NCI-H128 (cell line): ENCODE data around the gene SLC8A1.

ENCODE experiments used
- DNase-seq: peaks from one replicate; lab custom pipeline; 2025; ENCODE audit not compliant: unreplicated experiment; lab: John Stamatoyannopoulos, UW

Gene SLC8A1

DNA sequence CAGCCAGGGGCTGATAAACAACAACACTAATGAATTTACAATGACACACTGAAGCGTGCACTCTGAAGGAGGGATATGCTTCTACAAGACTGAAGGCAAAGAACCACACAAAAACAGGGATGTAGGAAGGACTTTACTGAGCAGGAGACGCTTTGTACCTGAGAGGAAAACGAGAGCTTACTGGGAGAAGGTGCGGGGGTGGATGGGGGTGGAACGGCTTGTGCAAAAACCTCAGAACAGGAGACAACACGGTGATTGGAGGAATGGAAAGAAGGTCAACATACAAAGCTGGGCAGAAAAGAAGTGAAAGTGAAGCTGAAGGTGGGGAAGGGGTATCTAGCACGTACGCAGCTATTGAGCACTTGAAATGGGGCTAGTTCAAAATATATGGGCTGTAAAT lies 93.1 kb downstream of the SLC8A1 start:
- DNase-seq = no peak

GRCh38 chr2:40357667-40358066 lies 94.2 kb downstream of the SLC8A1 start:
- DNase-seq = no peak

- DNase-seq = no peak
These were observed 96.4 kb downstream of the SLC8A1 start for GRCh38 chr2:40355451-40355850.

- DNase-seq = no peak
These were observed 98.7 kb downstream of the SLC8A1 start for GRCh38 chr2:40353231-40353630.

DNA sequence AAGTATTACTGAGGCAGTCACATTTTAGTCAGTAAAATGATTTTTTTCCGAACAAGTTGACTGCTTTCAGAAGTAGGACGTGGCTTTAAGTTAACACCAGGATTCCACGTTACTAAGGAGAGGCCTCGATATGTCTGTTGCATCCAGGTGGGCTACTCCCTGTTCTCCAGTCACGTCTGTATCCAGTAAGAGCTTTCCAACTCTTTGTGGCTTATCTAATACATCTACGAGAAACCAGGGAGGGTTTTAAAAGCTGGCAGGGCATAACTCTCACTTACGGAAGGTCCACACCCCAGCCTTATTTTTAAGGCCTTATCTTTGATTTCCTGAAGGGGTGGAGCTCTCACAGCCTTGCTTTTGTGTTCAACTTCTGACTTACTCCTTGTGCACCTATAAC lies 99.2 kb downstream of the SLC8A1 start:
- DNase-seq = no peak

DNA sequence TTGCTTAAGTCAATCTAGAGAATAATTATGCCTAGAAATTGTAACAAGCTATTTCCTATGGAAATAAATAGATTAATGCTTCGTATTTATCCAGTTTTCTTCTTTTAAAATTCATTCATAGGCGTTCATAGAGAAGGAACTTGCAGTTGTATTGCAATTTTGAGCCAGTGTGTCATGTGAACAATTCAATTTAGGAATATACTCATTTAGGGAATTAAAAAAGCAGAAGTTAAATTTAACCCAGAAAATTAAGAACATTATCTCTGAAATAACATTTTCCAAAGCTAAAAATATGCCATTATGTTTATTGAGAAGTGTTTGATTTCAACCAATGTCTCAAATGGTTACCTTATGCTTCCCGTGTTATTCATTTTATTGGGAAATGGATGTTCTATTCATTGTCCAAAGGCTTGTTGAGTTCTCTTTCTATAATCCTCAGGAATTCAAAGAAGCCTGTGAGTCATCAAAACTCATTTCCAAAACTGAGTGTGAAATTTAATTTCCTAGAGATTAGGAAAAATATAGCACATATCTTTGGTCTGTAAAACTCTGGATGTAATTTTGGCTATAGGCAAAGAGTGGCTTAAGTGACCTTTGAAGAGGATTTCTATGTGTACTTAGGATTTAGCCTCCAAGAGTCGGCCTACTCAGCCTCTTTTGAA lies 99.7 kb downstream of the SLC8A1 start:
- no peak for DNase-seq

DNA sequence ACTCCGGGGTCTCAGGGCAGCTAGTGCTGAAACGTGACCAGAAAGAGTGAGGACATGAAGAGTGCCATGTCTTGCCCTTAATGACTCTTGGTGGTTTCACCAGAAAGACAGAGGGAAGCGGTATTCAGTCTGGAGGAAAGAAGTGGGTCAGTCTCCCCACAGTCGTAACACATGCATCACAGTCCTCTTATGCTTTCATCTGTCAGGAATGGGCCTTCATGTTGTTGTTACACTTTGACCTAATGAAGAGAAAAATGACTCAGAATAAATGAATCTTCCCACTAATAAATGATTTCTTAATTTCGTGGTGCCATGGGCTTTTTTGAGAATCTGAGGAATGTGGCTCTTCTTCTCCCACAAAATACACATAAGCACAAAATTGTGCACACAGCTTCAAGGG lies 103.2 kb downstream of the SLC8A1 start:
- no peak for DNase-seq

DNA sequence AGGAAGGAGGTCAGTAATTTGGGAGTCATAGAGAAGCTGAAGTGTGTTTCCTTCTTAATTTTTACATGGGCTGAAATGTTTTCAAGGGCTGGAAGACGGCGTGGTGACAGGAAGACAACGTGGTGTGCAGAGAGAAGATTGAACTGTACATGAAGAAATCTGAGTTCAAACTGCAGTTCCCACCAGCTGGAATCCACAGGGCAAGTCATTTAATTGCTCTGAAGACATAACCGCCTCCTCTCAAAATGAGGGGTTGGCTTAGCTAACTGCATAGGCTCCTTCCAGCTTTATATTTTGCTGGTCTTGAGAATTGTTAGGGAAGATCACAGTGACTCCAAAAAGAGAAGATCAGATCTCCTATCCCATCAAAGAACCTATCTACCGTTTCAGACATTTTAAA lies 103.9 kb downstream of the SLC8A1 start:
- DNase-seq = no peak

GRCh38 chr2:40346535-40347354 lies 105.1 kb downstream of the SLC8A1 start:
- DNase-seq = no peak

- no peak for DNase-seq
These were observed 107.5 kb downstream of the SLC8A1 start for GRCh38 chr2:40344364-40344763.

DNA sequence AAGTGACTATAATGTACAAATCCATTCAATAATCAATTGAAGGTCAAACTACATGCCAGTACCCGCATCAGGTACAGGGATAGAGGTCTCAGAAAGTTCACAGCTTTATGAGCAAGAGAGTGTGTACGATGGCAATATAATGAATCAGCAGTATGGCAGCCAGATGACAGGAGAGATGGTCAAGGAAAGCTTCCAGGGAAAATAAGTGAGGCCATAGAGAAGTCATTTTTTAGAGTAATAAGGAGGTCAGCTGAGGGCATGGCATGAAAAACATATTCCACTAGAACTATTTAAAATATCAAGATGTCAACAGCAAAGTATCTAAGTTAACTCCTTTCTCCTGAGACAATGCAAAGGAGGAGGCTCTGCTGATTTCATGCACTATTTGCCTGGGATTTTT lies 108.0 kb downstream of the SLC8A1 start:
- DNase-seq = no peak

DNA sequence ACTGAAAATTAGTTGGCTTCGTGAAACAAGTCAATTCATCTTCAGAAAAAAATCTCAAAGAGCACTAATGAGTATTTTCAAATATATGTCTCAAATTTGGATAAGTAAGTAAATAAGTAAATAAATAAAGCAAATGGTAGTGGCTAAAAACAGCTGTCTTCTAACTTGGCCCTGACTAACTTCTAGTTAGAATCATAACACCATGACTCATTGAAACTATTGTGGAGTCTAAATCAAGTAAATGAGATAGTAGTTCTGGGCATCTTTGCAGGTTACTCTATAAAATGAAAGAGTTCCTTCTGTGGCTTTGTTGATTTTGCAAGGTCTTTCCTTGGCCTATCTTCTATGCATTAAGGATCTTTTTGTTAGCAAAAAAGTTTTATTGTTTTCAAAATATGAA lies 110.7 kb downstream of the SLC8A1 start:
- no peak for DNase-seq

DNA sequence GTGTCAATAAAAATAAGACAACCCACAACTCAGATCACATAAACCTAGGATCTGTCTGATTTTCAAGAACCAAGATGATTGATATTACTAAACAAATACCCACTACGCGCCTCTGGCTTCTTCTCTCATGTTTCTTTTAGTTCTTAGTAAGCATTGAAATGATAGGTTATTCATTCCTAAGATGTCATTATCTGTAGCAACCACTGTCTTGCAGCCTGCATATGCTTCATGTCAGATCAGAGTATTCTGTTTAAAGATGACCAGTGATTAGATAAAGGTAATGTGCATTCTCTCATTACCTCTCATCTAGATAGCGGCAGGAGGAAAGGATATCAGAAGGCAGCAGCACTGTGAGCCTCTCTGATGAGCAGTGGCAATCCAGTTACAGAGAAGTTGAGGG lies 112.9 kb downstream of the SLC8A1 start:
- no peak for DNase-seq

DNA sequence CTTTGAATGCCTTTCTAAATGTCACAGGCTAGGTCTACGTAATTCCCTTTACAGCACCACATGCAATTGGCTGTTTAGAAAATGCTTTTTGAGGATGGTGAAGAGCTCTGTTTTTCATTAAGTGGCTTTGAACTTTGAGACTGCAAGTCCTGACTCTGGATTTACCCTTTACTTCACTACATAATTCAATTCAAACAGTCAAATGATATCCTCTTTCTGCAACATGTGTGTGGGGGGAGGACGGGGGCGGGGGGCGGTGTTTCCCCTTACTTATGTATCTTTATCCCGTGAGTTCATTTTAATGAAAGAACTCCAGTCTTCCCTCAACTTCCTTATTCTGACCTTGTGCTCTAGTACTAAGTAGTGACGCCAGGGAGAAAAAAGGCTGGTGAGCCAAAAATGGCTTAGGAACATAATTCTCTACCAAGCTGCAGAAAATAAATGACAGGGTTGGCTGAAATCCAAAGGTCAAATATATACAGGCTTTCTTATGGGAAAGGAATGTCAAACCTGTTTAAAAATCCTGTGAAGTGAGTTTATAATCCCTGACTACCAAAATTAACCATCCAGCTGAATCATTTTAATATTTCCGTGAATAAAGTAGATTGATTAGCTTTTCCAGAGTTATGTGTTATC lies 119.6 kb downstream of the SLC8A1 start:
- no peak for DNase-seq

- DNase-seq = no peak
These were observed 121.8 kb downstream of the SLC8A1 start for GRCh38 chr2:40330096-40330495.

DNA sequence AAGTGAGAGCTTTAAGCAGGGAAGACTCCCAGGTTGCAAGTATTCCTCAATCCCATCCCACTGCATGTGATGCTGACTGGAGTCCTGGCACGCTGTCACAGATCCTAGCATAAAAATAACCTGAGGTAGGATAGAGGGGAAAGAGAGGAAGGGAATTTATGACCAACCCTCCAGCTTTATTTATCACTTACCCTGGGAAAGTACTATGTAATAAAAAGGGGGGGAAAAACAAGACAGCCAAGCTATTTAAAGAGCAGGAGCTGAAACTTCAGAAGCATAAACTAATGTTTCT lies 122.2 kb downstream of the SLC8A1 start:
- no peak for DNase-seq

- no peak for DNase-seq
These were observed 126.8 kb downstream of the SLC8A1 start for GRCh38 chr2:40325116-40325515.

DNA sequence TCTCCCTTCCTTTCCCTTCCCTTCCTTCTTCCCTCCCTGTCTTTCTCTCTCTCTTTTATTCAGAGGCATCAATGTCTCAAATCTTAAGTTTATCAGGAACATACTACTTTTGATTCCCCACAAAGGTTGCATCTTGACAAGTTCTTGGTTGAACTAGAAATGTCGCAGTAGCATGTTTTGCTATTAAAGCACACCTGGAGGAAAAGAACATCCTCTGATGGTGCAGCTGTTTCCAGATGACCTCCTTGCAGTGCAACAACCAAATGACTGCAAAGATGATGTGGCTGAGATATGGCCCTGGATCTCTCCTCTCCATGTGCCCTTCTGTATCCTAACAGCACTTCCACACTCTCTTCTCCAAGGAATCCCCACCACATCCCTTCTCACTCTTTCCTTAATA lies 127.2 kb downstream of the SLC8A1 start:
- DNase-seq = no peak

DNA sequence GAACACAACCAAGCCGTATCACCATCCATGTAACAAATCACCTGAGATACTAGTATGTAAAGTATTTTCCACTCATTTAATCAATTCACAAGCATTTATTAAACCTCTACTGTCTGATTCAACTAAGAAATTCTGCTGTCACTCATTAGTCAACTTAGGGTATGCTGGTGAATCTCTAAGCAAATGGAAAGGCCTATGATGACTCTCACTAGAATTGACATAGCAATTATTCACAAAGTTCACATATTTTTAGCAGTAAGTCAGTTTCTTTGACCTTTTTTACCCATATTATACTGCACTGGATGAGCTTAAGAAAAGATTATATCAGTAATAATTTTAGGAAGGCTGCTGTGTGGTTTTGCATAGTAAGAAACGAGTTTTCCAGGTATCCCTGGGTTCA lies 130.1 kb downstream of the SLC8A1 start:
- no peak for DNase-seq

DNA sequence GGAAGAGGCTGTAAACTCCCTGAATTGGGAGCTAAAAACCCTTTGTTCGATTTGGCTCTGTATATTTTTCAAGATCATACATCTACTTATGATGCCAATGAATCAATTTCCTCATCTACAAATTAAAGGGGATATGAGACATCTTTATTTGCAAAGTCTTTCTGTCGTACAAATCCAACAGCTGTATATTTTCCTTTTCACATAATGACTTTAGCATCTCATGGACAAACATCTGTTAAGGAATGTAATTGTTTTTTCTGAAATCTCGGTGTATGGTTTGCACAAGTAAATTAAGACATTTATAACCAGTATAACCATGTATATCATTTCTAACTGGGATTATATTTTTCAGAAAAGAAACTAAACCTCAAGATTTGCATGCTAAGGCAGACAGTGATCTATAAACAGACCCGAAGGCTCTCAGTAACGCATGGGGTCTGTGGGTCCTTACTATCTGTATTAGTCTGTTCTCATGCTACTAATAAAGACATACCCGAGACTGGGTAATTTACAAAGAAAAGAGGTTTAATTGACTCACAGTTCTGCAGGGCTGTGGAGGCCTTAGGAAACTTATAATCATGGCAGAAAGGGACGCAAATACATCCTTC lies 130.8 kb downstream of the SLC8A1 start:
- DNase-seq = no peak

- DNase-seq = no peak
These were observed 133.0 kb downstream of the SLC8A1 start for GRCh38 chr2:40318921-40319320.

DNA sequence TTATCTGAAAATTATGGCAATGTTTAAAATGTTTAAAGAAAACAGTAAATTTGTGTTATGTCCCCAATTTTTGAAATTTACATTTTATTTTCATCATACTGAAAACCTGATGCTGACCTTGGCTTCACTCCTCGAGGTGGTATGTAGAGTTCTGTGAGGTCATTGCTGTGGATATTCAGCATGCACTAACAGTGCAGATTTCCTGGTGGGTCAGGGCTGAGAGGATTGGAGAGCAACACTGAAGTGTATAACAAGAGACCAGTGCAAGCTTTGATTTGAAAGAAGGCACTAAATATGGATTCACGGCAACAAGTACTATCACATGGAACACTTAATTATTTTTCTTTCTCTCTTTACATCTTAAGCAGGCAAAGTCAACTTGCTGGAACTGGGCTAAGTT lies 134.1 kb downstream of the SLC8A1 start:
- no peak for DNase-seq
